Activated T-cell treated with anti-CD3 and anti-CD28 coated beads for 48 hours (primary cell): Measurements from ENCODE around the gene ANKLE1.
A peak's percentile ranks its signal among the peaks of the same experiment; 100 is the strongest.

ENCODE experiments used
- DNase-seq: peaks from one replicate; pipeline ENCODE4 v3.0.0-alpha.2; 2020; ENCODE audit warnings: low read depth

Gene ANKLE1

DNA sequence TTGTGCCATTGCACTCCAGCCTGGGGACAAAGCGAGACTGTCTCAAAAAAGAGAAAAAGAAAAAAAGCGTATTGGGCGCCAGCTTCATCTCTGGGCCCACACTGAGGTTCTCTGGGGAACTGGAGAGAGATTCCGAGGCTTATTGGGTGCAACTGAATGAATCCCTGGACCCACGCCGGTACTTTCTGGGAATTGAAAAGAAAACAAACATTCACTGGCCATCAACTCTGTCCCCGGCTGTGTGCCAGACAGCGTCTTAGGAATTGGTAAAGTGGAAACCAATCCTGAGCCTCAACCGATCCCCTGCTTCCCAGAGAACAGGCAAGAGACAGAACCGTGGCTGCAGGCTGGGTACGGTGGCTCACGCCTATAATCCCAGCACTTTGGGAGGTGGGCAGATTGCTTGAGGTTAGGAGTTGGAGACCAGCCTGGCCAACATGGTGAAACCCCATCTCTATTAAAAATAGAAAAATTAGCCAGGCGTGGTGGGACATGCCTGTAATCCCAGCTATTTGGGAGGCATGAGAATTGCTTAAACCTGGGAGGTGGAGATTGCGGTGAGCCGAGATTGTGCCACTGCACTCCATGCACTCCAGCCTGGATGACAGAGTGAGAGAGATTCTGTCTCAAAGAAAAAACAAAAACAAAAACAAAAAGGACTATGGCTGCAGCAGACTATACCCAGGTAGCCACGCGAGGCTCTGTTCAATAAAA, 44.3 kb downstream of the ANKLE1 start:
- DNase-seq = no peak

DNA sequence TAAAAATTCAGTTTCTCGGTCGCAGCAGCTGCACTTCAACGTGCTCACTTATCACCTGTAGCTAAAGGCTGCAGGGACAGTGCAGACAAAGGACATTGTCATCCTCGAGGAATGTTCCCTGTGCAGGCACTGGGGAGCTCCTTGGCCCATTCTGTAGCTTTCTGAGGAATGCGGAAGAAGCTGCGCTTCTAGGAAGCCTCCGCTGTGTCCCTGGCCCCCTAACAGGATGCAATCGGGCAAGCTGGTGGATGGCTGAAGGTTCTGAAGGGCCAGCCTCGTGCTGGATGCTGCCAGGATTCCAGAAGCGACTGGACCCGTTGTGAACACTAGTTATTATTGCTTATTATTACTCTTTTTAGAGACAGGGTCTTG, 44.9 kb downstream of the ANKLE1 start:
- DNase-seq = no peak

DNA sequence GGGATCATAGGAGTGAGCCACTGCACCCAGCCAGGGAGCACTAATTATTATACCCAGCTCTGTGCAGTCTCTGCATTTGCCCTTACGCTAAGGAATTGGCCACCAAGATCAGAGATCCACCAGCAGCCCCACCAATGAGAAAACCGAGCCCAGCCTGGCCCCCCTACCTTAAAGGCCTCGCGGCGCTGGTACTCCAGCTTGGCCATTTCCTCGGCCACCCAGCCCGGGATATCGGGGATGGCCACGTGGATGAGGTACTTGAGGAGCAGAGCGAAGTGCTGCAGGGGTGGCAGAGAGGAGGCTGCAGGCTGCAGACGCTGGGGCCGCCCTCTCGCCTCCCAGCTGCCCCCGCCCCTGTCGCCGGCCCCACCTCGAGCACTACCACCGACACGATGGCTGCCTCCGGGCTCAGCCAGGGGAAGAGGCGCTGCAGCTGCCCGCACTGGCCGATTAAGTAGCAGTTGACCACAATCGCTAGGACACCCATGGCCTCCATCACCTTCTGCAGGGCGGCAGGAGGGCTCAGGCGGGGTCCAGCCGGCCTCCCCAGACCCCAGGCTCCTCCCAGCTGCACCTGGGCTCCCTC, 45.5 kb downstream of the ANKLE1 start:
- no peak for DNase-seq

DNA sequence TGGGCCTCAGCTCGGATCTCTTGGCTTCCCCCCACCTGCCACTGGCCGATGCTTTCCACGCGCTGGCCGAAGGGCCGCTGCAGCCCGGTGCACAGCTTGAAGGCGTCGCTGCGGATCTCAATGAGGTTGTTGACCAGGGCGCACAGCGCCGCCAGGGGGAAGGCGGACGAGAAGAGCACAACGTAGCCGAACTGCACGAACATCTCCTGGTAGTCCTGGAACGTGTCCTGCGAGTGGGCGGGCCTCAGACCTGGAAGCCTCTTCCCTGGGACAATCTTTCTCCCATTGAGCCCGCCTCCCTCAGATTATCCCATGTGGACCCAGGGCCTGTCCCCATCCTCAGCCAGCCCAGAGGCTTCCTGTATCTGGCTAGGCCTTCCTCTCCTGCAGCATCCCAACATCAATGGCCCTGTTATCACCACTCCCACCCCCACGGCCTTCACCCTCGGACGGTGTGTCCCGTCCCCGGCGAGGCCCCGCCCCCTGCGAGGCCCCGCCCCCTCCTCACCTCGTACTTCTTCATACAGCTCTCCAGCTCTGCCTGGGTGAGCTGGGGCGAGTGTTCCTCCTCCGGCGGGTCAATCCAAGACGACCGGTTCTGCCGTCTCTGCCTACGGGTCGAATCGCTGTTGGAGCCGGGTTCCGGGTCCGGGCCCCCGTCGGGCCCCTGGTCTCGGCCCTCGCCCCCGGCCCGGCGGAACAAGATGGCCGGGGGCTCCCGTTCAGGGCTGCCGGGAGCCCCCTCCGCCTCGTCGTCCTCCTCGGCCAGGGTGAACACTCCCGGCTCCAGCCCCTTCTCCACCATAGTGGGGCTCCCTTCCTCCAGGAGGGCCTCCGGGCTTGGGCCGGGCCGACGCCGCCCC, 46.2 kb downstream of the ANKLE1 start:
- DNase-seq = peak; percentile 43

DNA sequence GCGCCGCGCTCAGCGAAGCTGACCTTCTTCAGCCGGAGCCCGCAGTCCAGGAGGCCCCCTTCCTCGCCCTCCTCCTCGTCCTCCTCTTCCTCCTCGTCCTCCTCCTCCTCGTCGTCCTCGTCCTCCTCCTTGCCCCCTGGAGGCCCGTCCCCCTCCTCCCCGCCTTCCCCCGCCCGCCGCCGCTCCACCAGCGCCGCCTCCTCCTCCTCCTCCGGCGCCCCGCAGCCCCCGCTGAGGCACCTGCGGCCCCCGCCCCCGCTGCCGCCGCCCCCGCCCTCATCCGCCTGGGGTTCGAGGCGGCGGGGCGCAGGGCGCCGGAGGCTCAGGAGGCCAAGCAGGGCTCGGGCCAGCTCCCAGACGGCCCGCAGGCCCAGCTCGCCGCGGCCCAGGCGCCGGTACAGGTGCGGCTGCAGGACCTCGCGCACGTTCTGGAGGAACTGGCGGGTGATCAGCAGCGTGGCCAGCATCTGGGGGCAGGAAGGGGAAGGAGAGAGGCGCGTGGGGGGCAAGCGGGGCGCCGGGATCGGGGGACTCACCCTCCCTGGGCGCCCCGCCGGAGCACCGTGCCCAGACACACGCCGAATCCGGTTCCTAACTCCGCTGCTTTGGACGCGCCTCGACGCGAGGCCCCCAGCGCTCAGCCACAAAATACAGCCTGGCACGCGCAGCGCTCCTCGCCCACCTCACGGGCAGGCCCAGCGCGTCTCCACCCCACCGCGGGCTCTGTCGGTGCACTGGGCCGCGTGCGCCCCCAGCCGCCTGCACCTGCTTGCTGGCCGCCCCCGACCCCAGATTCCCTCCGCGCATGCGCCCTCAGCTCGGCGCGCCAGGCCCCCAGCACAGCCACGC, 47.0 kb downstream of the ANKLE1 start:
- peak; percentile 15 for DNase-seq

DNA sequence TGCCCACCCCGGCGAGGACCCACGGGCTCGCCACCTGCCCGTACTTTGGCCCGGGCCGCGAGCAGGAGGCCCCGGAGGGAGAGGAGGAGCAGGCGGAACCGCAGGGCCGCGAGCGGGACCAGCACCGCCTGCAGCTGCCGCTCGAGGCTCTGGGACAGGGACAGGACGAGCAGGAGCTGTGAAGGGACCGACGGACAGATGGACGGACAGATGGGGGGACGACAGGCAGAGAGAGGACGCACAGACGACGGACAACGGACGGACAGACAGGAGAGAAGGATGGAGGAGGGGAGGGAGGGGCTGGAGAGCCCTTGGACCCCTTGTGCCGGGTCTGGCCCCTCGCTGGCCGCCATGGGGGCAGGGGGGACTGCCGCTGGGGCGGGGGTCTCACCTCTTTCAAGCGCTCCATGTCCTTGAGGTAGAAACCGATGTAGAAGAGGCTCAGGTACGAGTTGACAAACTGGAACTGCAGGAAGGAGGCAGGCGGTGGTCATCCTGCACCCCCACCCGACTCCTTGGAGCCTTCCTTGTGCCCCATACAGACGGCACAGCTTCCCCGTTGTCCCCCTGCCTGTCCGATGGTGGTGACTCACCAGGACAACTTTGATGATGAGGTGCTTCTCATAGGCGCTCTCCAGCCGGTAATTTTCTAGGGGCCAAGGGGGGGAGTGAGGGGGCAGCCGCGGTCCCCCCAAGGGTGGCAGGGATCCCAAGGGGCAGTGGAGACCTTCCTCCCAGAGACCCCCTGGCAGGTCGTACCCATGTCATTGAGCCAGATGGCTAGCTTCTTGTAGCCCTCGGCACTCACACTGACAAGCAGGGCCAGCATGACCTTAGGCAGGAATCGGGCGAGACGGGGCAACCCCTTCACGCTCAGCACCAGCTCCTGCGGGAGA, 47.9 kb downstream of the ANKLE1 start:
- DNase-seq = no peak

DNA sequence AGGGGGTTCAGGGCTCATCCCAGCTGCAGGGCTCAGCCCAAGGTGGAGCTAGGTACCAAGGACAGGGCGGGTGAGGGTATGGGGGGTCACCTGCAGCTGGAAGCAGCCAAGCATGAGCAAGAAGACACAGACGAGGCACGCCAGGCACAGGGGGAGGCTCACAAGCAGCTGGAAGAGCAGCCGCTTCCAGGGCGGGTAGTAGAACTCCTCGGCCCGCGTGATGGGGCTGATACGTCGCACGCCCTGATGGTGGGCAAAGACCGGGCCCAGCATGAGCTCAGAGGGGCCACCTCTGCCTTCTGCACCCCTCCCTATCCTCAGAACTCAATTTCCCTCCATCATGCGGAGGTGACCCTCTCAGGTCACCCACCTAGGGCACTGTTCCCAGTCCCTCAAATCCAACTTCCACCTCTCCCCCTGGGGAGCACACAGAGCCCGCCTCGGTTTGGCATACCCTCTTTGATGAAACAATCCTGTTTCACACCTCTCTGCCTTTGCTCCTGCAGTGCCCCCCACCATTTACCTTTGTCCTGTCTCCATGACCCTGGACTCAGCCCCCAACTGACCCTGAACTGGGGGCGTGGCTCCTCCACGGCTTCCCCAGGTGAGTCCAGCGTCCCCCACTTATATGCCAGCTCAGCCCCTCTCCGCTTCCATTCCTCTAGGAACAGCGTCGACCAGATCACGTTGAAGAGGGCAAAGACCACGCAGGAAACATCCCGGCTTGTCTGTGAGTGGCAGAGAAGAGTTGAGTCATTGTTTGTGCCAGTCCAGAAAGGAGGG, 48.8 kb downstream of the ANKLE1 start:
- no peak for DNase-seq

DNA sequence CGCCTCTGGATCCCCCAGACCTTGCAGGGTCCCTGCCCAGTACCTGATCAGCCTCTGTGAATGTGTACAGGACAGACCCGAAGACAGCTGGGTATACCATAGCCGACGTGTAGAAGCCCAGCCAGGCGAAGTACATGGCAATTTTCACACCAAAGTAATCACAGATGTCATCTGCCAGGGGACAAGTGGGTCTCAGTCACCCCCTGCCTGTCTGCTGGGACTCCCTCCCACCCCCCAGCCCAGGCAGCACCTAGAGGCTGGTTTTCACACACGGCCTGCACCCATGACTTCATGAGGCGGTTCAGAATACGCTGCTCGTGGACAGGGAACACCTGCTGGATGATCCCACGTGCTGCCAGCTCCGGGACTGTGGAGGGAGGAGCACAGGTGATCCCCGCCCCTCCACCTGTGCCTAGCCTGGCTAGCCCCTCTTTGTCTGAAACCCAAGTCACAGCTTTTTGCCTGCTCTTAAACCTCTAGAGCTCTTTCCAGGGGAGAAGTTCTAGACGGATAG, 49.4 kb downstream of the ANKLE1 start:
- DNase-seq = no peak

DNA sequence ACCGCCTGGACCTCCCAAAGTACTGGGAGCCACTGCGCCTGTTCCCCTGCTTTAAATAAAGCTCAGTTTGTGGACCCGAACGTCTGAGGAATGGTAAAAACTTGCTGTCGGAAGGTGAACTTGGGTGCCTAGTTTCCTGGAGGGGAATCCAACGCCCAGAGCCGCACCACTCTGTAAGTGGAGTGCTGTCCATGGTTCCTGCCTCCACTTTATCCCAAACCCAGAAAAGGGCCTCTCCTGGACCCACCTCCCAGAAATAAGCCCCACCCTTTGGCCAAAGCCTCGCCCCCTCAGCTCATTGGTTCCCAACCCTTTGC, 50.6 kb downstream of the ANKLE1 start:
- DNase-seq = no peak

DNA sequence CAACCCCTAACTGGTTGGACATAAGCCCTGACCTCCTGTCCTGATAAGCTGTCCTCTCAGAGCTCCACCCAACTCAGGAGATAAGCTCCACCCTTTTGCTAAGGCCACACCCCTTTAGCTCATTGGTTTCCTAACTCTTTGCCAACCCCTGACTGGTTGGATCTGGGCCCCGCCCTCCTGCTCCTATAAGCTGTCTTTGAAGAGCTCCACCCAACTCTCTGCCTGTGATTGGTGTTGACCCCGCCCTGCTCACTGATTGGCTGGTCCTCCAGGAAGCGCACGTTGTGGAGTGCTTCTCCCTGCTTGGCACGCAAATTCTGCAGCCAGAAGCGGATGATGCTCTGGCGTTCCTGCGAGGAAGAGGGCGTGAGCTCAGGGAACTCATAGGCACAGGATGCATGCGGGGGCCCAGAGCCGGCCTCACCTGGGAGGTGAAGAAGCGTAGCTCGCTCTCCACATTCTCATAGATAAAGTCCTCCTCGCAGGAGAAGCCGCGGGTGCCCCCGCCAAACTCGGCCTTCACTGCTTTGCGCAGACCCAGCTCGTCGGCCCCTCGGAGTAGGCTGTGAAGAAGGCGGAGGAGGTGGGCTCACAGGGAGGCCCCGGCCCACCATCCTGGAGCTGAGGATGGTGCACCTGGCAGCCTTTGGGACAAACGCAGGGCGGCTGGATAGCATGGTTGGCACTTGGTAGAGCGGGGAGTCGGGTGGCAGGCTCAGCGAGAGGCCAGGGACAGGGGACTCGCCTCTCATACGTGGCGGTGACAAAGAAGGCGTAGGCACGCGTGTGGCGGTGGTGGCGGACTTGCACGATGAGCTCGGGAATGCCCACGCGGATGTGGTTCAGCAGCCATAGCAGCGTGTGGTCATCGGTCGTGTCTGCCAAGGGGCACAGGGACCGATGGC, 51.2 kb downstream of the ANKLE1 start:
- DNase-seq = peak; percentile 53

DNA sequence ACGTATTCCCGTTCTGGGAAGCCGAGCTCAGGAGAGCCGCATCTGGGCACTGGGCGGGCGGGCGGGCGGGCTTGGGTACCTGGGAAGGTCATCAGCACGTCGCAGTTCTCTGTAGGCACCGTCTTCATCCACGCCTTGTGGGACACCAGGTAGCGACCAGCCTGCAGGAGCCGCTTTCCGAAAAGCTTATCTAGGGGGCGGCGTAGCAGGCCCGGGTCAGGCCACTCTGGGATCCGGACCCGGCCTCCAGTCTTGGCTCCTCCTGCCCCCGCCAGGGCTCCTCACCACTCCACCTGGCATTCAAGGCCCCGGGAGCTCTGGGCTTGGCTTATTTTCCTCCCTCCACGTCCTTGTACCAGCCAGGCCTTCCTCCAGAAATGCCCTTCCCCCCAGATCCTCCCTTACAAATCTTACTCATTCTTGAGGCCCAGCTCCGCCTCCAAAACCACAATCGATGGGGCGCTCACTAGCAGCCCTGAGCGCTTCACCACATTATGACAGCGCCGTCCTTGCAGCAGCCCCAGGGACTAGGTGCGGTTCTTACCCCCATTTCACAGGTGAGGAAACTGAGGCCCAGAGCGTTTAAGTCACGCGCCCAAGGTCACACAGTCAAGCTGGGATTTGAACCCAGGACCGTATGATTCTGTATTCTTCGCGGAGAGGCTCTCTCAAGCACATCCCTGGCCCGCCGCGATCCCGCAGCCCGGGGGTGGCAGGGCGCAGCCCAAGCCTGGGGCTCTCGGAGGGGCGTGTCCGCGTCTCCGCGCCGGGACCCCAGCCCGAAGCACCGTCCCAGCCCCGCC, 52.1 kb downstream of the ANKLE1 start:
- DNase-seq = peak; percentile 76

DNA sequence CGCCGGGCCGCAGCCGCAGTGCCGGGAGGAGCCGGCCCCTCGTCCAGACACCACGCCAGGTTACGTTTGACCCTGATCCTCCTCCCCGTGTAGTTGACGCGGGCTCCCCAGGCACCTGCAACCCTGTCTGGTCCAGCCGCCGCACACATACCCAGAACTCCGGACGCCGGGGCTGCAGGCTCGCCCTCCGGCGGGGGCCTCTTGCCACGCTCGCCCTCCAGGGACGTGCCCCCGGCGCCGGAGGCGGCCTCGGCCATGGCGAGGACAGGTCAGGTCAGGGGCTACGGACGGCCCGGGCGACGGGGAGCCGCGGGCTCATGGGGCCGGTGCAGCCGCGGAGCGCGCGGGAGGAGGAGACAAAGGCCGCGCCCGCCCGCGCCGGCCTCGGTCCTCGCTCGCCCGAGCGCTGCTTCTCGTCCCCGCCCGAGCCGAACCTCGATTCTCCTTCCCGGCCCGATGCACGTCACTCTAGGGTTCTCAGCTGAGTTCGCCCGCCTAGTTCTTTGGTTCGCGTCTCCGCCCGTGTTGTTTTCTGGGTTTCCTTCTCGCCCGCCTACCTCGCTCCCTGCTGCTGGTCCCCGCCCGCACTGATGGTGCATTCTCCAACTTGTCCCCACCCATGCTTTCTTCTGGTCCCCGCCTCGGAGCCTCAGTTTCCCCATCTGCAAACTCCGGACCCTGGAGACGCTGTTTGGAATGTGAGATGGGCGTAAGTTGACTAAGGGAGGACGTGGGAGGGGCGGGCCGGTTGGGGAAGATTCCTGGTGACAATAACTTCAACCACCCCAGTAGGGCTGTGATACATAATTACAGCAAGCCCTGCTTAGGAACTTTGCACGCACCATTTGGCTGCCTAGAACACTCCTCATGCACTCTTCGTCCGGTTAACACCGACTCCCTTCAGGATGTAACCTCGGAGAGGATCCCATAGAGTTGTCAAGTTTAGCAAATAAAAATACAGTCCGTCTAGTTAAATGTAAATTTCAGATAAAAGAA, 53.0 kb downstream of the ANKLE1 start, which contains the start of gene ANO8:
Gene ANO8, minus strand, starts transcription at position 442 of the 996 bp plus-strand sequence. Its CDS starts 185 bp downstream, at position 257.
- peak; percentile 95 for DNase-seq

DNA sequence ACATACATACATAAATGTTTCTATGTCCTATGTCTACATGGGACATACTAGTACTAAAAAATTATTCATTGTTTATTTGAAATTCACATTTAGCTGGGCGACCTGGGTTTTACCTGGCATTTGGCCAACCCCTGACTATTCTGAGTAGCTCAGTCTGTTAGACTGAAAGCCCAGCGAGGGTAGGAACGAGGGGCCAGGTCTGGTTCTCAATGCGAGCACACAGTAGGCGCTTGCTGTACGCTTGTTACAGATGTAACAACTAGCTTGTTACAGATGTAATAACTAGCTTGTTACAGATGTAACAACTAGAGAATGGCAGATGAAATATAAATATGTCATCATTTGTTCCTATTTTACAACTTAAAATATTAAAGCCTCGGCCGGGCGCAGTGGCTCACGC, 53.9 kb downstream of the ANKLE1 start:
- no peak for DNase-seq
